GM21737 (cell line): ENCODE results near the gene HOXB5.

Experiments
- ATAC-seq: cut with Tn5 transposase; IDR thresholded peaks from one replicate; pipeline ENCODE4 v1.9.1; 2021; ENCODE audit warnings: mild to moderate bottlenecking, moderate library complexity; ENCODE audit not compliant: unreplicated experiment

HOXB5 gene

GRCh38 chr17:48630009-48630924 lies 36.7 kb upstream of the HOXB5 start:
- ATAC-seq: no peak

GRCh38 chr17:48629411-48629759 lies 35.8 kb upstream of the HOXB5 start:
- no peak for ATAC-seq

DNA sequence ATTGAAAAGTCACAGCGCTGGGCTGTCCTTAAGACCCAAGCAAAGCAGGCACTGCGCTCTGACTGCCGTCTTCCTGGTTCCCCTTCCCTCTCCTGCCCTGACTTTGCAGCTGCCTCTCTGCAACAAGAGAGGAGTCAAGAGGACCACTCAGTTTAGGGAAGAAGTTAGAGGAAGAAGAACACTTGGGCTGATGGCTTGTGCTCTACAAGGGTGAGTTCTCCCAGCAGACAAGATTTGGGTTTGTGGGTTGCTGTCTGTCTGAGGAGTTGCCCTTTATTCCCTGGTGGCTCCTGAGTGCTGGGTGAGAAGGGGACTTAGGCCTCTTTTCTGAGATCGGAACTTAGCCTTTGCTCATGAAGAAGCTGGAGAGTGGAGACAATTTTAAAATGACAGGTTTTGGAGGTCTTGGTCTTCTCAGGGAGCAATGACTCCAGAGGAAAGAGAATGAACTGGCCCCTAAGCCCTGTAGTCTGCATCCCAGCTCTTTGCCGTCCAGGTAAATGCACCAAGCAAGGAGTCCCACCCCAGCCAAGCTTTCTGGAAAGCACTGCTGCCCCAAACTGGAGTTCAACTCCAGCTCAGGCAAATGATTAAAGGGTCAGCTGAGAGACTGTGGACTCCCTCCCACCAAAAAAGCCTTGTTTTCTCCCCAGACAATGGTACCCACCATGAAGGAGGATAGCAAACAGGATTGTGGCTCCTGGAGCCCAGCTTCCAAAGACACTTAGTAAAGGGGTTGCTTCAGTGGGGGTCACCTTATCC lies 35.3 kb upstream of the HOXB5 start:
- ATAC-seq: no peak

DNA sequence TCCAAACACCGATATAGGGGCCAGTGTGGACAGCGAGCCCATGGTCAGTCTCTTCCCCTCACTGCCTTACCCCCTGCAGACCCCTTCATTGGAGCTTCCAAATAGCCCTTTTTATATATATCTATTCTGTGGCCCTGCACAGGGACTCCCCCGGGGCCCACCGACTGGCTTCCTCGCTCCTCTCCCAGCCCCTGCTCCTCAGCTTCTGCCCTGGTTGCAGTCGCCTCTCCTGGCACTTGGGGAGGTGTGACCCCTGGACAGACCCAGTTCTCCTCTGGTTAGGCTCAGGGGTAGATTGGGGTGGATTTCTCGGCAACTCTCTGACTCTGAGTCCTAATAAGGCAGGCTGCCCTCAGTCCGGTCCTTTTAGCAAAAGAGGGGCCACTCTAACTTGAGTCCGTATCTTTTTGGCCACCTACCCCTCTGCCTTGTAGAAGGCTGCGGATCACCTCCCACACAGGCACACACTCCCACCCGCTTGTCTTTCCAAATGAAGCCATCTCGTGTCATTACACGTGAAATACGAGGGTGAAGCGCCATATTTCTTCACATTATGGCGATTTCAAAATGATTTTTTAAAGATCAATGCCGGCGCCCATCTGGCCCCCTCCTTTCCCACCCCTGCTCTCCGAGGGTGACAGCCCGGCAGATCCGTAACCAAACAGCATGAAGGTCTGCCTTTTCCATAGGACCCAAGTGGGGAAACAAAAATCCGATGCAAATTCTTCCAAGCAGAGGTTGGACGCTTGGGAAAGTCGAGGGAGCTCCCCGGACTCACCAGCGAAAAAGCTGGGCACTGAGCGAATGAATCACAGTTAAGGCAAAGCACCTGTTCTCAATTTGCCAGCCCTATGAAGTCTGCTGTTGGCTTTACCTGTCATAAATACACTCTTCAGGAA lies 34.3 kb upstream of the HOXB5 start:
- ATAC-seq: no peak

- ATAC-seq: no peak
These were observed 33.6 kb upstream of the HOXB5 start for GRCh38 chr17:48627118-48627597.

DNA sequence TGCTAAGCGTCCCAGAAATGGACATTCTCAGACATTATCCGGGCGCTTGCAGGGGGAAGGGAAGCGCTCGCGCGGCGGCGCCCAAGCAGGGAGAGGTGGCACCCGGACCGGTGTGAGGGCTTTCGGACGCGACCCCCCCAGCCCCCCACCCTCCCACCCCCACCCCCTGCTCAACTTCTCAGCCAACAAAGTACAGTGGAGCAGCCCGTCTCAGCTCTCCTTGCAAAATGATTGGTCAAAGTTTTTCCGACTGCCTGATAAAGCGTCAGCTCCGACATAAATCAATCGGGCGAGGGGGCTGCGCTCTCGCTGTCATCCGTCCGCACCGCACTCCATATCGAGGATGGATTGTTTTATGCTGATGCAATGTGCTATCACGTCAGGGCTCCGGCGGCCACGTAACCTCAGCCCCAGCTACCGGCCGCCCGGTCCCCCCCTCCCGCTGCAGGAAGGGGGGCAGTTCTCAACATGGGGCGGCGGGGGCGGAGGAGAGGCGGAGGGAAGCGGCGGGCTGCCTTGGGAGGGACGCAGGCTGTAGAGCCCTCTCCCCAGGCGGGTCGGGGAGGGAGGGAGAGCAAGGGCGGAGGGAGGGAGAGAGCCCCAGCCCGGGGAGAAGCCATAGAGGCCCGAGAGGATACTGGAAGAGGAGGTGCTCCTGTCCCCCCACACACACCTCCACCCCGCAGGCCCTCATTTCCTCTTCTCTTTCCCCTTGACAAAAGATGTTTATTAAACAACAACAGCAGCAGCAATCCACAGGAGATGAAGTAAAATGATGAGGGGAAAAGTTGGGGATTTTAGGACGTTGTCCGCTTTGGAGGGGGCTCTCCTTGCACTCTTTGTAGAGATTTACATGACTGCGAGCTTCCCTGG lies 32.9 kb upstream of the HOXB5 start, which contains the start of gene HOXB9:
HOXB9 (minus strand) TSS at position 114 of the 873 bp plus-strand sequence; CDS start at position 25, 89 bp downstream.
- no peak for ATAC-seq

- no peak for ATAC-seq
These were observed 32.1 kb upstream of the HOXB5 start for GRCh38 chr17:48625495-48626244.

DNA sequence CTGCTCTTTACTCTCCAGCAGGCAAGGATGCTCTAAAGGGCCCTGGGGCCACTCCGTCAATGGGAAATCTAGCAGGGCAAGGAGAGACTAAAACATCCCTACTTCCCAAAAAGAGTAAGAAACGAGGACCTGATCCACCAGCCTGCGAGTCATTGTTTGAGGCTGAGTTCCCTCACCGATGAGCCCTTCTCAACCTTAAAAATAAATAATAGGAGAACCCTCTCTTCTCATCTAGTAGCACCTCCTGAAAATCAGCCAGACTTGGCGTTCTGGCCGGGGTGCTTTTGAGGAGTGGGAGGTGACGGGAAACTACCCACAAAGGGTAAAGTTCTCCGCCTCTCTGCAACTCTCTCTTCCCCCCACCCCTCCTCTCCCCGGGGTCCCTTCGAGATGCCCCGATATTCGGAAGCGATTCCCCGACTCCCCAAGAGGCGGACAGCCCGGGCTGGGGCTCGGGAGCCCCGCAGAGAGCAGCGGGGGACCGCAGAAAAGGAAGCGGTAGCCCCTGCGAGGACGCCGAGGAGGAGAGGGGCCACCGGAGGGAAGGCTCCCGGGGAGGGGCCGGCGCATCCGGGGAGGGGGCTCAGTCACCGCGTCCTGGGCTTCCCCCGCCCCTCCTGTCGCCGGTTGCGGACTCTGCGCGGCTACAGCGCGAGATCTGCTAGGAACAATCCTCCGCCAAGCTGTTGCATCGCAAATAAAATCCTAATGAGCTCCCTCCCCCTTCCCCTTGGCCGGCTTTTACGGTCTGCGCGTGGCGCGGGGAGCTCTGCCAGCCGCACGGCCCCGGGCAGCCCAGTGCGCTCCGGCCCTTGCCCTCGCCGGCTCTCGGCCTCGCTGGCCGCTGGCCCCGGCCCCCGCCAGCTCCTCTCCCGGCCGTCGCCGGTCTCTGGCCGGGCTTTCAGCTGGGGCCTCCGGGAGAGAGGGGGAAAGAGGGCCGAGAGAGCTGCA lies 31.2 kb upstream of the HOXB5 start:
- no peak for ATAC-seq

DNA sequence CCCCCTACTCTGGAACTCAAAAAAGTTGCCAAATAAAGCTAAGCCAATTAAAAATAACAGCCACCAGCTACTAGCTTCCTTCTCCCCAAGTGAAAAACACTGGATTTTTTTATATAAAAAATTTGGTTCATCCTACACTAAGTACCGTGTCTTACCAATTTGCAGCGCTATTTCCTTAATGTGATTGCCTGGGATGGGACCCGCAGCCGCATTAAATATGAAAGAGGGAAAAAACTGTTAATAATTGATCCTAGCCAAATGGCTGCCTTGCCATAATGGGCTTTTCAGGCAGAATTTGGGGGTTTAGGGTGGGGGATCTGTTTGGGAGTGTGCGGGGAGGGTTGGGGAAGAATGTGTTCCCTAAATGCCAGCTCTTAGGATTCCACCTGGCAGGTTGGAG lies 30.5 kb upstream of the HOXB5 start:
- ATAC-seq: no peak

DNA sequence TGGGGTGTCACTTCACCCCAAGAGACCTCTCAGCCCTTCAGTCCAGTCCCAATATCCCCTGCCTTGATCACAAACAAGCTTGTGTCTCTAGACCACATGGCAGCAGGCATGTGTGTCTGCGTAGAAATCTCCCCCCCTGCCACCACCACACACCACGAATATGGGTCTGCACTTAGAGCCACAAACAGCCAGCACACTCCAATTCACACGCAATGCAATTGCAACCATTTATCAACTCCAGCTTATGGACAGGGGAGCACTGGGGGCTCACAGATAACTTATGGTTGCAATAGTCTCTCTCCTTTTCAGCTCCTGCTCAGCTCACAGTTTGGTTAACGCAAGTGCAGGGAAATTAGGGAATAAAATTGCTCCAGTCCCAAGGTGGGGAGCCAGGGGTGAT lies 30.0 kb upstream of the HOXB5 start:
- ATAC-seq: no peak

- ATAC-seq: no peak
These were observed 29.3 kb upstream of the HOXB5 start for GRCh38 chr17:48622857-48623256.

DNA sequence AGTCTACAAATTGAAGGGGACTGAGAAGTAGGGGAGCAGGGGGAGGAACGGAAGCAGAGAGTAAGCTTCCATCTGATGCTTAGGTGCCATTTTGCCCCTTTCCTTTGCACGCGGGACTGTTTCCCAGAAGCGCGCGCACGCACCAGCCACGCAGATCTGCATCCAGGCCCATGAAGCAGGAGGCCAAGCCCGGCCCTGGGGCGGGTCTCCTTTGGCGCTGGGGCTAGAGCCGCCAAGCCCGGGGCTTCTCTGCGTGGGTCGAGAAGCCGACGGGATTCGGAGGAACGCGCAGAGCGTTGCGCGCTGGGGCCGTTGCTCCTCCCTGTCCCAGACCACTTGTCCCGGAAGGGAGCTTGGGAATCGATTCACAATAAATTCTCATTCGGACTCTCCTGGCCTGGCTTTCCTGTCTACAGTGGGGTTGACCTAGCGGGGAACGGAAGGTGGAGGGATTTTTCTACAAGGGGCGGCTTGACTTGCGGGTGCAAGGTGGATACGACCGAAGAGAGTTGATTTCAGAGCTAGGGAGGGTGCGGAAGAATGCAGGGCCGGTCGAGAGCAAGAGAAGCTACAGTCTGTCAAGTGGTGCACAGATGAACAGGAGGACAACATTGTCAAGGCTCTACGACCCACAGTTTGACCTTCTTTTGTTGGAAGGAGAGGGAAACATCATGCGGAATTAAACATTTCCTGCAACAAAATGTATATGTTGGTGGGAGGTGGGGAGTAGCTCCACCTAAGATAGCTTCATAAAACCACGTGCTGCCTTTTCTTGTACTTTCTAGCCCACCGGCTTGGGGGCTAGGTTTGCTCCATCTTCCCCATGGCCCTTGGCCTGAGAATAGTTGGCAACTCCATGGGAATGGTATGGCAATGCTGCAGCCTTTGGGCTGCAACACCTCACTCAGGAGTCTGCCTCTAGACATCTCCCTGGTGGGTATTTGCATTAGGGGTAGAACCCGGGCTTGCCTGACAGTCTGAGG lies 28.1 kb upstream of the HOXB5 start:
- no peak for ATAC-seq

- ATAC-seq: no peak
These were observed 27.0 kb upstream of the HOXB5 start for GRCh38 chr17:48620461-48621139.

GRCh38 chr17:48619826-48620449 lies 26.4 kb upstream of the HOXB5 start:
- ATAC-seq: no peak

- ATAC-seq: no peak
These were observed 24.8 kb upstream of the HOXB5 start for GRCh38 chr17:48618256-48618896.
